Trophoblast cell (in vitro differentiated cells and primary cell): ENCODE data around the gene RFX8.

Source experiments
- DNase-seq, 2 donors: peaks; one replicate each; pipeline ENCODE4 v3.0.0-alpha.2; 2016
- H2AFZ ChIP-seq: 2 replicates; pipeline ENCODE4 v1.6.1; 2013; ENCODE audit warnings: low read length, moderate library complexity, mild to moderate bottlenecking; ENCODE audit not compliant: insufficient read depth, poor library complexity
- H2AK5ac ChIP-seq: 2 replicates; pipeline ENCODE4 v1.6.1; 2013; ENCODE audit warnings: mild to moderate bottlenecking, low read length
- H2BK120ac ChIP-seq: 2 replicates; pipeline ENCODE4 v1.6.1; 2013; ENCODE audit warnings: low read length, mild to moderate bottlenecking, moderate library complexity; ENCODE audit not compliant: insufficient read depth, poor library complexity
- H2BK12ac ChIP-seq: 2 replicates; pipeline ENCODE4 v1.6.1; 2013; ENCODE audit warnings: mild to moderate bottlenecking, low read length, moderate library complexity
- H2BK5ac ChIP-seq: 2 replicates; pipeline ENCODE4 v1.6.1; 2013; ENCODE audit warnings: low read length, low read depth, moderate library complexity, mild to moderate bottlenecking; ENCODE audit not compliant: poor library complexity
- H3K14ac ChIP-seq: 2 replicates; pipeline ENCODE4 v1.6.1; 2013; ENCODE audit warnings: mild to moderate bottlenecking, low read length
- H3K18ac ChIP-seq: 2 replicates; pipeline ENCODE4 v1.6.1; 2013; ENCODE audit warnings: mild to moderate bottlenecking, low read length
- H3K23ac ChIP-seq: 2 replicates; pipeline ENCODE4 v1.6.1; 2013; ENCODE audit warnings: low read length
- H3K27ac ChIP-seq: 2 replicates; pipeline ENCODE4 v1.5.1; 2013; ENCODE audit warnings: low read depth, mild to moderate bottlenecking, inconsistent platforms, low read length, moderate library complexity
- H3K27me3 ChIP-seq: 2 replicates; pipeline ENCODE4 v1.6.1; 2013; ENCODE audit warnings: inconsistent platforms, mild to moderate bottlenecking, low read length, moderate library complexity; ENCODE audit not compliant: insufficient read depth
- H3K36me3 ChIP-seq, 2 experiments: 1 replicate in 1 of 2; 2 replicates in 1 of 2; pipeline ENCODE4 v1.6.1; 2013; ENCODE audit warnings: low read length in 2 of 2, mild to moderate bottlenecking in 2 of 2, moderate library complexity in 1 of 2; ENCODE audit not compliant: insufficient read depth in 2 of 2, control insufficient read depth in 1 of 2
- H3K4ac ChIP-seq: 2 replicates; pipeline ENCODE4 v1.6.1; 2013; ENCODE audit warnings: low read depth, mild to moderate bottlenecking, low read length, moderate library complexity
- H3K4me1 ChIP-seq, 2 experiments: 1 replicate in 1 of 2; 2 replicates in 1 of 2; pipeline ENCODE4 v1.6.1; 2013; ENCODE audit warnings: low read length in 2 of 2, mild to moderate bottlenecking in 2 of 2, moderate library complexity in 1 of 2; ENCODE audit not compliant: insufficient read depth in 2 of 2, control insufficient read depth in 1 of 2
- H3K4me2 ChIP-seq: 2 replicates; pipeline ENCODE4 v1.6.1; 2013; ENCODE audit warnings: inconsistent platforms, mild to moderate bottlenecking, low read length, moderate library complexity
- H3K4me3 ChIP-seq: 2 replicates; pipeline ENCODE4 v1.5.1; 2013; ENCODE audit warnings: mild to moderate bottlenecking, low read depth, low read length, inconsistent platforms
- H3K79me1 ChIP-seq: one replicate; pipeline ENCODE4 v1.6.1; 2013; ENCODE audit warnings: low read length
- H3K79me2 ChIP-seq: 2 replicates; pipeline ENCODE4 v1.6.1; 2013; ENCODE audit warnings: low read length, mild to moderate bottlenecking; ENCODE audit not compliant: control insufficient read depth, insufficient read depth, poor library complexity
- H3K9ac ChIP-seq: 2 replicates; pipeline ENCODE4 v1.6.1; 2013; ENCODE audit warnings: mild to moderate bottlenecking, low read length
- H3K9me3 ChIP-seq: 2 replicates; pipeline ENCODE4 v1.6.1; 2013; ENCODE audit warnings: low read depth, mild to moderate bottlenecking, control low read depth, inconsistent platforms, low read length; ENCODE audit not compliant: insufficient read depth
- H4K12ac ChIP-seq: 2 replicates; pipeline ENCODE4 v1.6.1; 2013; ENCODE audit warnings: low read depth, mild to moderate bottlenecking, low read length, moderate library complexity
- H4K8ac ChIP-seq: 2 replicates; pipeline ENCODE4 v1.6.1; 2013; ENCODE audit warnings: low read depth, mild to moderate bottlenecking, low read length, moderate library complexity
- H4K91ac ChIP-seq: one replicate; pipeline ENCODE4 v1.6.1; 2013; ENCODE audit warnings: low read depth, mild to moderate bottlenecking, low read length, moderate library complexity
- WGBS: extraction: QIAGEN DNeasy Blood & Tissue Kit; methylation state at CpG from one replicate; pipeline ENCODE4 v1.1.7; 2013; ENCODE audit warnings: missing lambda C conversion rate; ENCODE audit not compliant: insufficient read length, insufficient coverage; ENCODE audit errors: extremely low coverage; 5-methylcytosine and 5-hydroxymethylcytosine counted together

The RFX8 gene

GRCh38 chr2:101500860-101501259 lies 25.9 kb upstream of the RFX8 start:
- no CpG with 5 or more reads among the region's 5 CpGs for WGBS
- Histone ChIP-seq H3K18ac (no peak overlapping the region), H4K91ac (no peak overlapping the region), H3K4ac (no peak overlapping the region), H4K12ac (no peak overlapping the region), H3K4me3 (no peak overlapping the region), H3K36me3 (no peaks in the 10 kb centered on the region), H3K79me1 (no peaks in the 10 kb centered on the region), H3K79me2 (no peaks in the 10 kb centered on the region), H2BK120ac (no peak overlapping the region), H3K9ac (no peak overlapping the region), H4K8ac (no peak overlapping the region), H2AK5ac (no peak overlapping the region), H3K9me3 (no peaks in the 10 kb centered on the region), H3K27me3 (no peaks in the 10 kb centered on the region), H3K4me2 (no peak overlapping the region), H2AFZ (no peak overlapping the region), H3K14ac (no peak overlapping the region), H3K23ac (no peak overlapping the region), H2BK12ac (no peak overlapping the region), H3K27ac (no peak overlapping the region), H3K4me1 (no peaks in the 10 kb centered on the region), H2BK5ac (no peak overlapping the region)
- no peak for DNase-seq

GRCh38 chr2:101500180-101500579 lies 25.3 kb upstream of the RFX8 start:
- Histone ChIP-seq H3K27me3 (no peaks in the 10 kb centered on the region), H3K14ac (no peak overlapping the region), H3K9me3 (no peaks in the 10 kb centered on the region), H4K91ac (no peak overlapping the region), H3K9ac (no peak overlapping the region), H3K36me3 (no peaks in the 10 kb centered on the region), H2AK5ac (no peak overlapping the region), H2AFZ (no peak overlapping the region), H3K4me1 (no peaks in the 10 kb centered on the region), H3K79me2 (no peaks in the 10 kb centered on the region), H3K79me1 (no peaks in the 10 kb centered on the region), H3K4me2 (no peak overlapping the region), H2BK120ac (no peak overlapping the region), H2BK12ac (no peak overlapping the region), H3K23ac (no peak overlapping the region), H4K12ac (no peak overlapping the region), H4K8ac (no peak overlapping the region), H3K27ac (no peak overlapping the region), H3K18ac (no peak overlapping the region), H2BK5ac (no peak overlapping the region), H3K4me3 (no peak overlapping the region), H3K4ac (no peak overlapping the region)
- no CpG with 5 or more reads among the region's 2 CpGs for WGBS
- no peak for DNase-seq

- H2BK12ac ChIP-seq, result no peak overlapping the region
Measured at GRCh38 chr2:101496279-101496678, 21.4 kb upstream of the RFX8 start.

GRCh38 chr2:101492936-101493473 lies 18.1 kb upstream of the RFX8 start:
- no CpG with 5 or more reads among the region's 6 CpGs for WGBS
- H3K36me3 ChIP-seq, result no peaks in the 10 kb centered on the region
- H3K9ac ChIP-seq, result no peak overlapping the region
- H3K18ac ChIP-seq, result no peak overlapping the region
- H4K91ac ChIP-seq, result no peak overlapping the region
- no peak overlapping the region for H3K4ac ChIP-seq
- H3K4me1 ChIP-seq, result no peaks in the 10 kb centered on the region
- peak in 1 of 2 donors; percentile 58 for DNase-seq
- H3K27ac ChIP-seq, result no peak overlapping the region
- no peak overlapping the region for H4K12ac ChIP-seq
- peaks cover 1% of the 10 kb centered on the region for H3K9me3 ChIP-seq
- no peak overlapping the region for H3K14ac ChIP-seq
- H2AK5ac ChIP-seq, result no peak overlapping the region
- H3K4me2 ChIP-seq, result no peak overlapping the region
- H3K4me3 ChIP-seq, result no peak overlapping the region
- H3K27me3 ChIP-seq, result no peaks in the 10 kb centered on the region
- no peak overlapping the region for H2BK5ac ChIP-seq
- no peaks in the 10 kb centered on the region for H3K79me1 ChIP-seq
- no peak overlapping the region for H4K8ac ChIP-seq
- no peak overlapping the region for H2BK120ac ChIP-seq
- no peak overlapping the region for H2BK12ac ChIP-seq
- no peaks in the 10 kb centered on the region for H3K79me2 ChIP-seq
- H2AFZ ChIP-seq, result no peak overlapping the region
- H3K23ac ChIP-seq, result no peak overlapping the region

More at GRCh38 chr2:101496279-101496678, 21.4 kb upstream of the RFX8 start:
- Histone ChIP-seq H3K23ac (no peak overlapping the region), H2AFZ (no peak overlapping the region), H3K18ac (no peak overlapping the region), H3K79me1 (no peaks in the 10 kb centered on the region), H2BK120ac (no peak overlapping the region), H3K14ac (no peak overlapping the region), H3K9ac (no peak overlapping the region), H4K8ac (no peak overlapping the region), H3K9me3 (peaks cover 1% of the 10 kb centered on the region), H3K4me1 (no peaks in the 10 kb centered on the region), H3K4ac (no peak overlapping the region), H3K27ac (no peak overlapping the region), H3K79me2 (no peaks in the 10 kb centered on the region), H2AK5ac (no peak overlapping the region), H3K4me2 (no peak overlapping the region), H3K27me3 (no peaks in the 10 kb centered on the region), H4K91ac (no peak overlapping the region), H3K4me3 (no peak overlapping the region), H4K12ac (no peak overlapping the region), H2BK5ac (no peak overlapping the region), H3K36me3 (no peaks in the 10 kb centered on the region)
- DNase-seq, result peak; percentile 44 to 70
- WGBS, result no CpG with 5 or more reads among the region's 4 CpGs
